Caki2 (cell line): ENCODE measurements around the gene HBG2. TPM values are rescaled to one million over a fixed set of nuclear protein-coding genes. Genes with fewer than 3 reads are reported as not detected.
A peak's percentile ranks its signal among the peaks of the same experiment; 100 is the strongest.

Source experiments
- DNase-seq: peaks from one replicate; pipeline ENCODE4 v3.0.0-alpha.2; 2015; ENCODE audit warnings: low read depth
- in situ Hi-C: cut with HindIII; loops from 2 replicates; pipeline ENCODE4 v1.10.0; 2016; ENCODE audit warnings: low sequenced_read_pairs, low pct_unique_long_range_greater_than_20kb, mixed read lengths
- total RNA-seq: library from RNA; depleted of rRNA; stranded (reverse); fragments of >200 nt; shearing (Covaris generic); gene quantifications from 2 replicates; pipeline ENCODE4 v1.2.3, GENCODE V29; 2014; ENCODE audit warnings: low replicate concordance

HBG2 gene
- total RNA-seq, 1 experiment from 2014 or later = not detected

DNA sequence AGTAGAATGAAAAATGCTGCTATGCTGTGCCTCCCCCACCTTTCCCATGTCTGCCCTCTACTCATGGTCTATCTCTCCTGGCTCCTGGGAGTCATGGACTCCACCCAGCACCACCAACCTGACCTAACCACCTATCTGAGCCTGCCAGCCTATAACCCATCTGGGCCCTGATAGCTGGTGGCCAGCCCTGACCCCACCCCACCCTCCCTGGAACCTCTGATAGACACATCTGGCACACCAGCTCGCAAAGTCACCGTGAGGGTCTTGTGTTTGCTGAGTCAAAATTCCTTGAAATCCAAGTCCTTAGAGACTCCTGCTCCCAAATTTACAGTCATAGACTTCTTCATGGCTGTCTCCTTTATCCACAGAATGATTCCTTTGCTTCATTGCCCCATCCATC lies 30.1 kb upstream of the HBG2 start:
- in situ Hi-C loops = no loop called here

GRCh38 chr11:5283882-5284281 lies 29.3 kb upstream of the HBG2 start:
- no peak for DNase-seq

More for the DNA sequence above, 30.1 kb upstream of the HBG2 start:
- no peak for DNase-seq

GRCh38 chr11:5283086-5283485 lies 28.5 kb upstream of the HBG2 start:
- in situ Hi-C loops = no loop called here
- no peak for DNase-seq

More at GRCh38 chr11:5283882-5284281, 29.3 kb upstream of the HBG2 start:
- in situ Hi-C loops = no loop called here

GRCh38 chr11:5282628-5283027 lies 28.0 kb upstream of the HBG2 start:
- DNase-seq = no peak
- in situ Hi-C loops = no loop called here

- in situ Hi-C loops = no loop called here
- DNase-seq = no peak
Measured at GRCh38 chr11:5281596-5281995, 27.0 kb upstream of the HBG2 start.

- in situ Hi-C loops = no loop called here
Measured at GRCh38 chr11:5280582-5281102, 26.1 kb upstream of the HBG2 start.

GRCh38 chr11:5279471-5280090 lies 25.0 kb upstream of the HBG2 start:
- in situ Hi-C loops = no loop called here

More at GRCh38 chr11:5280582-5281102, 26.1 kb upstream of the HBG2 start:
- peak; percentile 89 for DNase-seq

GRCh38 chr11:5277807-5278382 lies 23.3 kb upstream of the HBG2 start:
- DNase-seq = no peak
- in situ Hi-C loops = no loop called here

More at GRCh38 chr11:5279471-5280090, 25.0 kb upstream of the HBG2 start:
- no peak for DNase-seq

GRCh38 chr11:5276697-5277096 lies 22.1 kb upstream of the HBG2 start:
- in situ Hi-C loops = no loop called here
- no peak for DNase-seq

GRCh38 chr11:5275369-5276110 lies 21.0 kb upstream of the HBG2 start:
- in situ Hi-C loops = no loop called here
- DNase-seq = no peak

- in situ Hi-C loops = no loop called here
- DNase-seq = no peak
Measured at GRCh38 chr11:5274395-5274794, 19.8 kb upstream of the HBG2 start.

GRCh38 chr11:5272395-5273017 lies 17.9 kb upstream of the HBG2 start:
- DNase-seq = no peak
- in situ Hi-C loops = no loop called here

DNA sequence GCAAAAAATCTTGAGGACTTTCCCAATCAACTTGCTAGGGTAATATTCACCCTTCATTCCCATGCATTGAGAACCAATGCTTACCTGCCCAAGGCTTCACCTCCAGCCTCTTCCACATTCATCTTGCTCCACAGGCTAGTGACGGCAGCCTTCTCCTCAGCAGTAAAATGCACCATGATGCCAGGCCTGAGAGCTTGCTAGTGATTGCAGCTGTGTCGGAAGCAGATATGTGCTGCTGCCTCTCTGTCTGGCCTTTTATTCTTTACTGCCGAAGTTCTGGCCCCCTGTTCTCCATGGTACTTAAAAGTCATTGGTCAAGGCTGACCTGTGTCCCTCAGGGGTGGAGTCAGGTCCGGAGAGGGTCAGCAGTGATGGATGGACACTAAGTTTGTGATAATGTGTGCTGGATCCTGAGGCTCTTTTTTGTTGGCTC lies 15.2 kb upstream of the HBG2 start, which contains the start of gene HBE1:
TSS of gene HBE1 (minus strand) at position 231 of the 433 bp plus-strand sequence. CDS start at position 176, 55 bp downstream.
- no peak for DNase-seq
- in situ Hi-C loops = no loop called here

DNA sequence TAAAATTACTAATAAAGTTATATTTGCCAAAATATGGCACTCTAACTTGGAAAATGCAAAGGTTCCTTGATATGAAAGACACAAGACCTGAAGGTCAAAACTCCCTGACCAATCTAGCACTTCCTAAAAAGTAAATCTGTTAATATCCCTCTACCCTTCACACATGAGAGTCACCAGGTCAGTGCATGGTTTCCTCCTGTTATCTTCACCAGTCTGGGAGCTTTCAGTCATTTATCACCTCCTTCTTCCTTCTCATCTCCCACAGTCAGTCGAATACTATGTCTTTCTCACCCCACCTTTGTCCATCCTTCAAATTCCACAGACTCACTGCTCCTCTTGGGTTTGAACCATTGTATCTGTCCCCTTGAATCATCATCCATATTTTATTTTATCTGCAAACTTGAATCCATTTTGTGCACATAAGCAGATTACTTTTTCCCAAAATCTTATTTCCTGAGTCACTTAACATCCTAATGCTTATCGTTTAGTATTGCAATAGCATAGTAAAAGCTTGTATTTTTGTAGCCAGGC lies 12.5 kb upstream of the HBG2 start:
- DNase-seq = no peak
- in situ Hi-C loops = no loop called here

- no peak for DNase-seq
- in situ Hi-C loops = no loop called here
Measured at GRCh38 chr11:5266609-5267008, 12.0 kb upstream of the HBG2 start.

GRCh38 chr11:5265832-5266231 lies 11.3 kb upstream of the HBG2 start:
- in situ Hi-C loops = no loop called here
- no peak for DNase-seq

DNA sequence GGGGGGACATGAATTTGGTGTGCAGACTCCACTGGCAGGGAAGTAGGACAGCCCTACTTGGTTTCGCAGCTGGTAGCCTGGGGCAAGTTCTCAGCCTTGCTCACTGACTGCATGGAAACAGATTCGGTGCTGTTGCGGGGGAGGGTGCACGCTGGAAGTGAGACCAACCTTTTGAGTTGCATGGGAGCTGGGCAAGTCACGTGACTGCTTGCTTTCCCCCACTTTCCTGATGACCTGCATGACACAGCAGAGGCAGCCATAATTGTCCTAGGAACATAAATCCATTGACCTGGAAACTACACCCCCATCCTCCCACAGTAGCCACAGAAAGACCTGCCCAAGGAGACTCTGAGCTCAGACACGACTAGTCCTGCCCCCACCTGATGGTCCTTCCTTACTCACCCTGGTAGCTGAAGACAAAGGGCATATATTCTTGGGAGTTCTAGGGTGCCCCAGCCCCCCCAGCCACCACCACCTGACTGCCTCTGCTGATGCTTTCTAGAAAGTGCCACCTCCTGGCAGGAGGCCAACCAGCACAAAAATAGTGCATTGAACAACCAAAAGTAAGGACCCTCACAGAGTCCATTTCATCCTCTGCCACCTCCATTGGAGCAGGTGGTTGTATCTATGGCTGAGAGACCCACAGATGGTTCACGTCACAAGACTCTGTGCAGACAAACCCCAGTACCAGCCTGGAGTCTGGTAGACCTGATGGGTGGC lies 4.1 kb upstream of the HBG2 start:
- in situ Hi-C loops = no loop called here
- DNase-seq = no peak

DNA sequence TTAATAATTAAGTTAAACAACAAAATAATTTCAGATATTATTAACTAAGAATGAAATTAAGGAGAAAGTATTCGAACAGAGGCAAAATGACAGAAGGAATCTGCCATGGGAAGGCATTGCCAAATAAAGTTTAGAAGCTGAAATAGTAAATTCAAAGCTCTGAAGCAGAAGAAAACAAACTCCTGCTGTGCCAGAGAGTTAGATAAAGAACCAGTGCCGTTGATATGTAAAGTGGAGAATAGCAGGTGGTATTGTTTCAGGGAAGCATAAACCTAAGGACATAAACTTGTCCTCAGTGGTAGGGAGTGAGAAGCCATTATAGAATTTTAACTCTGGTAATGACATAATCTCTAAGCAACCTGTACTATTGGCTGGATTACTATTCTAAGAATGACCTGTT lies 2.7 kb upstream of the HBG2 start:
- DNase-seq = no peak
- in situ Hi-C loops = no loop called here
